ENCODE measurements around the gene MT3.
"Not testable (repeated sequence)": the region's sequence is repeated elsewhere in the genome, so short reads cannot be mapped to it uniquely, and the experiment has no call there.

MT3 gene

DNA sequence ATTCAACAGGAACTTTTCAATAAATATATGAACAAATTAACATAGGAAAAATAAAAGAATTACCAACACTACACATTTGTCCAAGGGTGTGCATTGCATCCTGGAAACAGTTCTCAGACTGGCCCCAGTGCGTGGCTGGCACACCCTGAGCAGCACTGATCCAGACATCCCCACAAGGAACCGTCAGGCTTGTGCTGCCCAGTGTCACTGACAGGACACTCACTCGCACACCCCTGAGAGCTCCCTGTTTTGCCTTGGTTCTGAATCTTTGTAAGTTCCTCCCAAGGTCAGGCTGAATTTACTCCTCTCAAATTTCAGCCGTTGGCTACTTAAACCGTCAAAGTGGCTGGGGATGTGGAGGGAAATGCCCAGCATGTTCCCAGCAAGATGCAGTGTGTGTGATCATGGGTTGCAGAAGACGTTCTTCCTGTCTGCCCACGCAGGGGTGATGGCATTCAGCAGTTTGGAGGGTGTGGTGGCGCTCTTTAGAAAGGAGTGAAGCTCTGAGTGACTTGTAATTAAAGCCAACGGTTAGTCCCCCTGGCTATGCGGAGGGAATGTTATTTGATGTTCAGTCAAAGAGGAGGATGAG, 20.8 kb downstream of the MT3 start:
- peak; percentile 48 for DNase-seq

DNA sequence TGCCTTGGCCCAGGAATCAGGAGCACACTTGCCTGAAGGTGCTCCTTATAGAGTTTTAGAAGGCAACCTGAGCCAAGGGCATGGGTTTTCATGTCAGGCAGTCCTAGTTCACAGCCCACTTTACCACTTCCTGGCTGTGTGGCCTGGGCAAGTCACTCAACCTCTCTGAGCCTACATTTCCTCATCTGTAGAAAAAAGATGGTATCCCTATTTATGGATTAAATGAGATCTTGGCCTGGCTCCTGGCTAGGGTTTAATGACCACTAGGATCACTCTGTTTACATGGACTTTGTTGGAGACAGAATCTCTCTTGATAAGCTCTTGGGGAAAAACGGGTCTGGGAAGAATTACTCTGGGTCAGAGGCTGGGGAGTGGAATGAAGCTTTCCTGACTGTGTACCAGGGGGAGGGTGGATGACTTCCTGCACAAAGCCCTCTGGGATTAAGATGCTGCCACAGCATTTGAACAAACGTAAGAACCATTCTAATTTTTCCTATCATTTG, 21.3 kb downstream of the MT3 start:
- DNase-seq: no peak

DNA sequence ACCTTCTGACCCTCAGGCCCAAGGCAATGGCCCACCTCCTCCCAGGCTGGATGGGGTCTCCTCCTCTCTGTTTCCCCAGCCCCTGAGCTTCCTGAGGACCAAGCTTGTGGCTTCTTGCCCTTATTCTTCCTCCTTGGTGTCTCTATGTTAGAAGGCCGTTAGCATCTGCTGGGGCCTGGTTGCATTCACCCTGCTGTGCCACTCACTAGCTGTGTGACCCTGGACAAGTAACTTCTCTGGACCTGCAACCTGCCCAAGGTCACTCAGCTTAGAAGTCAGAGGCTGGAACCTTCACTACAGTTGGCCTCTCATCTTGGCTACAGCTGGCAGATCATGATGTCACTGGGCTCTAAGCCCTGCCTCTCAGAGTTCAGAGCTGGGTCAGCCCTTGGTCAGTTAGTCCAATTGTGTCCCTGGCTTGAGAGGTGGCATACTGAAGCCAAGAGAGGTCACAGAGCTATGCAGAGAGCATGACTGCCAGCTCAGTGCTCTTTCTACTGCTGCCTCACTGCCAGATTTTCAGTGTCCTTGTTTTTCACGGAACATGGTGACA, 22.0 kb downstream of the MT3 start:
- no peak for DNase-seq

DNA sequence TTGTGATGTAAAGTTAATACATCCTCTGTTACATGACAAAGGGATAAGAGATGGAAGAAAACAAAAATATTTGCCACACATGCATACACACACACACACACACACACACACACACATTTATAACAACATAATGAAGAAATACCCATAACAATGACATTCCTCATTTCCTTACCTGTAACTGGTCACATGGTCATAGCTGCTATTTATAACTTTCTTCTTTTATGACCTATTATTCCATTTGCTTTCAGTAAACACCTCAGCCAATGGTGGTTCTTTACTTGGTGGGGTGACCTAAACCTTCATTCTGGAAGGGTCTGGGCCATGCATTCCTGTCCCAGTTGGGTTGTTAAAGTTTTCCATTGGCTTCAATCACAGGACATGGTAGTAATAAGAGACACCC, 24.4 kb downstream of the MT3 start:
- DNase-seq: no peak

DNA sequence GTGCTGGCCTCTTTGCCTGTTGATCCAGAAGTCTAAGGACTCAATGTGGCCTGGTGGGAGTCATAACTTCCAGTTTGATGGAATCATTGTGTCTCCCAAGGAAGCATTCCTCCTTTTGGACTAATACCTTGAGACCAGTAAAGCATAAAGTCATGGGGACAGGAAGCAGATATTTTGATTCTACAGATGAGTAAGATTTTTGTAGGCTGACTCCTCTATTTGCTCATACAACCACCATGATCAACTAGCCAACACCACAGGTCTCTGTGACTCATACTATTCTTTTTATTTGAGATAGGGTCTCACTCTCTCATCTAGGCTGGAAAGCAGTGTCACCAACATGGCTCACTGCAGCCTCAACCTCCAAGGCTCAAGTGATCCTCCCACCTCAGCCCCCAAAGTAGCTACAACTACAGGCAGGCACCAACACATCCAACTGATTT, 25.2 kb downstream of the MT3 start:
- DNase-seq: no peak

DNA sequence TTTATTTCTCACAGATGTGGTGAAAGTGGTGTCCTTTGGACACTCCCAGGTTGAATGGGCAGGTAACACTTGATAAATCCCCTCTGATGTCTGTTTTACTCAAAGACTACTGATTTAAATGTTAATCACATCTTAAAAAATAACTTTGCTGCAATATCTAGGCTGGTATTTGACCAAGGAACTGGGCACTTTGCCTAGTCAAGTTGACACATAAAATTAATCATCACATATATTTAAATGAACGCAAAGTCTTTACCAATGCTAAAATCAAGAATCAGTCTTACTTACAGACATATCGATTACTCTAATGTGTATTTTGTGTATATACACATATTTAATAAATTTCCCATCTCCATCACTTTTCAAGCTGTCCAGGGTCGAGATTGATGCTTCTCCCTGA, 26.0 kb downstream of the MT3 start:
- no peak for DNase-seq

DNA sequence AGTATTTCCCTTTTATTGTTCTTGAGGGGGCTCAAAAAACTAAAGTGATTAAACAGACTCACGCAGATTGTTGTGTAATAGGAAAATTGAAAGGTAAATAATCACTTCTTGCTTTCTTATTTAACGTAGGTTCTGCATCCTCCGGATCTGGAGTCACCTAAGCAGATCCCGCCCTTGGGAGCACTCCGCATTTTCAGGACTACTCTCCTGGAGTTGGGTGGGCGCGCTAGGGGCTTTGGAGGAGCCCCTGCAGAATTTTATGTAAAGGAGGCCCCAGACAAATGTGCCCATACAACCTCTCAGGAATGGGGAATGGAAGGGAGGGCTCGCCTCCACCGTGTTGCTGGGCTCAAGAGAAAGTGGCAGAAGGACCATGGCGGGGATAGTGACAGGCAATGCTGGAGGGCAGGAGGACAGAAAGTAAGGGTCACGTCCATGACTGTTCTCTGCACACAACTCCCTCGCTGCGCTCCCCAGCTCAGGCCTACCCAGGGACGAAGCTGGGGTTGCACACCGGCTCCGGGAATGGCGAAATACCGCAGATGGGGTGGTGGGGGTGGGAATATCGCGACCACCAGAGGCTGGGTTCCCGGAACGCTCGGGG, 27.4 kb downstream of the MT3 start:
- no peak for DNase-seq

DNA sequence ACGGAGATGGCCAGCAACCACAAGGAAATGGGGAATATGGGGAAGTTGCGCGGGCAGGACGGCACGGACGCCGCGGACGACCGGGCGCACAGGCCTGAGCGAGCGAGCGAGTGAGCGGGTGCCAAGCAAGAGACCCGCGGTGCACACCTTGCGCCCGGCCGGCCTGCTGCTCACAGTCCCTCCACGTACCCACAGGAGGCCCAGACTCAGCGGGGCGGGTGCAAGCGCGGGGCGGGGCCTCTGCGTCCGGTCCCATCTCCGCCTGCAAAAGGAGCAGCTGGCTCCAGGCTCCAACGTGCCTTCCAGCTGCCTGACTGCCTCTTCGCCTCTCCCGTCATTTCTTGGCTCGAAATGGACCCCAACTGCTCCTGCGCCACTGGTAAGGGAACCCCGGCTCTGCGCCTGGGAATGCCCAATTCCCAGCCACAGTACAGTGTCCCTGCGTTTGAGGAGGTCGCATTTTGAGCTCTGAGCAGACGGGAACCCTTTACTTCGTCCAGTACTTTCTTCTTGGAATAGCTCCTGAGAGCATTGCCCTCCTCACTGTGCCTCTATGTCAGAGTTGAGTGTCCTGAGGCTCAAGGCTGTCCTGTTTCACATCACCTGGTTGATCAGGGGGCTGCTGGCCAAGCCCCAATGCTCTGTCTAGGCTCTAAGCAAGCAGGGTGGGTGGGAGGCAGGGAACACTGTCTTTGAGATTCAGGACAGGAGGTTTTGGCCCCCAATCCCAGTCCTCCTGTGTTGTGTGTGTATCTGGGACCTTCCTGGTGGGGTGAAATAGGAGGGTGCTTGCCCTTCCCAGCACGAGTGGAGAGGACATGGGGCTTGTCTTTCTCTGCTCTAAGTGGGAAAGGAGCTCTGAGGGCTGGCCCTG, 28.1 kb downstream of the MT3 start:
- no peak for DNase-seq

DNA sequence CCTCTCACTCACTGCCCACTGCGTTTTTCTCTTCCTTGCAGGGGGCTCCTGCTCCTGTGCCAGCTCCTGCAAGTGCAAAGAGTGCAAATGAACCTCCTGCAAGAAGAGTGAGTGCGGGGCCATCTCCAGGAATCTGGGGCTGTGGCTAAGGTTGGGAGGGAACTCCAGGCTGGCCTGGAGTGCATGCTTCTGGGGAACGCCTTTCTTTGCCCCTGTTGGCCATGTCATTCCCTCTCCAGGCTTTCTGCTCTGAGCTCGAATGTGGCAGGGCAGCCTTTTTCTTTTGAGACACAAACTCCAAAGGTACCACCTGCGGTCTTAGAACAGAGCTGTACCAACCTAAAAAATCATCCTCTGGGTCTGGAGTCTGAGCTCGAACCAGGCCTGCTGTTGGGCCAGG, 28.8 kb downstream of the MT3 start:
- DNase-seq: no peak

DNA sequence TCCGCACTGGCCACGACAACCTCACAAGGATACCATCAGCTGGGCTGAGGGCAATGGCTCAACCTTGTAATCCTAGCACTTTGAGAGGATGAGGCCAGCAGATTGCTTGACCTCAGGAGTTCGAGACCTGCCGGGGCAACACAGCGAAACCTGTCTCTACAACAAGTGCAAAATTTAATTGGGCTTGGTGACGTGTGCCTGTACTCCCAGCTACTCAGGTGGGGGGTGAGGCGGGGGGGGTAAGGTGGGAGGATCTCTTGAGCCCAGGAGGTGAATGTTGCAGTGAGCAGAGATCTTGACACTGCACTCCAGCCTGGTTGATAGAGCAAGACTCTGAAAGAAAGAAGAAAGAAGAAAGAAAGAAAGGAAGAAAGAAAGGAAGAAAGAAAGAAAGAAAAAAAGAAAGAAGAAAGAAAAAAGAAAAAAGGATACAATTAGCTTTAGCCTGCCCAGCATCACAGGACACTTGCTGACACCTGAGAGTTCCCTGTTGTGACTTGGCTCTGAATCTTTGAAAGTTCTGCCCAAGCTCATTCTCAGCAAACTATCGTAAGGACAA, 31.1 kb downstream of the MT3 start:
- DNase-seq: no peak

DNA sequence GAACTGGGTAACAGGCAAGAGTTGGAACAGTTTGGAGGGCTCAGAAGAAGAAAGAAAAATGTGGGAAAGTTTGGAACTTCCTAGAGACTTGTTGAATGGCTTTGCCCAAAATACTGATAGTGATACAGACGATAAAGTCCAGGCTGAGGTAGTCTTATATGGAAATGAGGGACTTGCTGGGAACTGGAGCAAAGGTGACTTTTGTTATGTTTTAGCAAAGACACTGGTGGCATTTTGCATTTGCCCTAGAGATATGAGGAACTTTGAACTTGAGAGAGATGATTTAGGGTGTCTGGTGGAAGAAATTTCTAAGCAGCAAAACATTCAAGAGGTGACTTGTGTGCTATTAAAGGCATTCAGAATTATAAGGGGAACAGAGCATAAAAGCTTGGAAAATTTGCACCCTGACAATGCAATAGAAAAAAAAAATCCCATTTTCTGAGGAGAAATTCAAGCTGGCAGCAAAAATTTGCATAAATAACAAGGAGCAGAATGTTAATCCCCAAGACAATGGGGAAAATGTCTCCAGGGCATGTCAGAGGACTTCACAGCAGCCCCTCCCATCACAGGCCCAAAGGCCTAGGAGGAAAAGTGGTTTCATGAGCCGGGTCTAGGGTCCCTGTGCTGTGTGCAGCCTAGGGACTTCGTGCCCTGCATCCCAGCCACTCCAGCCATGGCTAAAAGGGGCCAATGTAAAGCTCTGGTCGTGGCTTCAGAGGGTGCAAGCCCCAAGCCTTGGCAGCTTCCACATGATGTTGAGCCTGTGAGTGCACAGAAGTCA, 32.5 kb downstream of the MT3 start:
- not testable (repeated sequence) for DNase-seq

DNA sequence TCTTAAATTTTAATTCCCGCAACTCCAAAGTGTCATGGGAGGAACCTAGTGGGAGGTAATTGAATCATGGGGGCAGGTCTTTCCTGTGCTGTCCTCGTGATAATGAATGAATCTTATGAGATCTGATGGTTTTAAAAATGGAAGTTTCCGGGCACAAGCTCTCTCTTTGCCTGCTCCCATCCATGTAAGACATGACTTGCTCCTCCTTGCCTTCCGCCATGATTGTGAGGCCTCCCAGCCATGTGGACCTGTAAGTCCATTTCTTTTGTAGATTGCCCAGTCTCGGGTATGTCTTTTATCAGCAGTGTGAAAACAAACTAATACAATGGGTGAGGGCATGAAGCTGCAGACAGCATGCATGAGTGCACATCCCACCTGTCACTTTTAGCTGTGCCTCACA, 33.9 kb downstream of the MT3 start:
- DNase-seq: not testable (repeated sequence)

DNA sequence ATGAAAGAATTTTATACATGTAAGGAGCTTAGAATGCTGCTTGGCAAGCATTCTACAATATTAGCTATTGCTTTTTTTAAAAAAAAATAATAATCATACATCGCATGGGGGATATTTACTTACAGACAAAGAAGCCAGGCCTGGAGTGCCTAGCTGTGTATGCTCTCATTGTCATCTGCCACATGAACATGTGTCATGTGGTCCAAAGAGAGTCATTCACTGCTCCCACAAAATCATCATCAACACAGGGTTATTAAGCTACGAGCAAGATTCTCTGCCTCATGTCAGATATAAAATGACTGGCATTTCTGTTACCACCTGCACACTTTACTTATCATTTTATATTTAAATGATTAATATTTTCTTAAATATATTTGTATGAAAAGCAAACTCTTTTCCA, 34.3 kb downstream of the MT3 start:
- no peak for DNase-seq

DNA sequence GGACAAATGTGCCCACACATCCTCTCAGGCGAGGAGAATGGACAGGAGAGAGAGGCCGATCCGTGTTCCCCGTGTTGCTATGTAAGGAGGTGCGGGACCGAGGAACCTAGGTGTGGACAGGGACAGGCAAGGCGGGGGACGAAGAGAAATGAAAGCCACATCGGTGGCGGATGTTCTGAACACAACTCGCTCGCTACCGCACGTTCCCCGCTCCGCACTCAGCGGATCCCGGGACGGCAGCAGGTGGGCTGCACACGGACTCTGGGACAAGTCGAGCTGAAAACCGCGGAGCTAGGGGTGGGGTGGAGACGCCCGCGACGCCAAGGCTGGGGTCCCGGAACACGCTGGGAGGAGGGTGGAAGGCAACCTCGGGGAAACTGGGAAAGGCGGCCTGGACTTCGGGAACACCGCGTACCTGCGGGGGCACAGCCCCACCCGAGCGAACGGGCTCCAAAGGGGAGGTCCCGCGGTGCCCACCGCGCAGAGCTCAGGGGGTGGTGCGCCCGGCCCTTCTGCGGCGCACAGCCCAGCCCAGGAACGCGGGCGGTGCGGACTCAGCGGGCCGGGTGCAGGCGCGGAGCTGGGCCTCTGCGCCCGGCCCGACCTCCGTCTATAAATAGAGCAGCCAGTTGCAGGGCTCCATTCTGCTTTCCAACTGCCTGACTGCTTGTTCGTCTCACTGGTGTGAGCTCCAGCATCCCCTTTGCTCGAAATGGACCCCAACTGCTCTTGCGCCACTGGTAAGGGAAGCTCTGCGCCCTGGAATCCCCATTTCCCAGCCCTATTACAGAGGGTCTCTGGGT, 36.0 kb downstream of the MT3 start, which contains the start of gene MT1E:
Gene MT1E, plus strand, starts transcription at position 642 of the 803 bp plus-strand sequence. Its CDS starts 71 bp downstream, at position 713.
- peak; percentile 27 for DNase-seq

DNA sequence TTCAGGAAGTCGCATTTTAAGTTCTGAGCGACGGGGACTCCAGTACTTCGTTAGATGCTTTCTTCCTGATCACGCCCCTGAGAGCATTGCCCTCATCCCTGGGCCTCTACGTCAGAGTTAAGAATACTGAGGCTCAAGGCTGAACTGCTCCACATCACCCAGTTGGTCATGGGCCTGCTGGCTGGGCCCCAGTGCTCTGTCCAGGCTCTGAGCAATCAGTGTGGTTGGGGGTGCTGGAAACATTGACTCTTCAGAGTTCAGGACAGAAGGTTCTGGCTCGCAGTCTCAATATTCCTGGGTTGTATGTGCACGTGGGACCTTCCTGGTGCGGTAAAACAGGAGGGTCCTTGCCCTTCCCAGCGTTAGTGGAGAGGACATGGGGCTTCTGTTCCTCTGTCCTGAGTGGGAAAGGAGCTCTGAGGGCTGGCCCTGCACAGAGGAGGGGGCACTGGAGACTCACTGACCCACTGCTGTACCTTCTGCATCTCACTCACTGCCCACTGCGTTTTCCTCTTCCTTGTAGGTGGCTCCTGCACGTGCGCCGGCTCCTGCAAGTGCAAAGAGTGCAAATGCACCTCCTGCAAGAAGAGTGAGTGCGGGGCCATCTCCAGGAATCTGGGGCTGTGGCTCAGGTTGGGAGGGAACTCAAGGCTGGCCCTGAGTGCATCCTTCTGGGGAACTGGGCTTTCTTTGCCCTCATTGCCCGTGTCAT, 36.8 kb downstream of the MT3 start:
- DNase-seq: no peak

DNA sequence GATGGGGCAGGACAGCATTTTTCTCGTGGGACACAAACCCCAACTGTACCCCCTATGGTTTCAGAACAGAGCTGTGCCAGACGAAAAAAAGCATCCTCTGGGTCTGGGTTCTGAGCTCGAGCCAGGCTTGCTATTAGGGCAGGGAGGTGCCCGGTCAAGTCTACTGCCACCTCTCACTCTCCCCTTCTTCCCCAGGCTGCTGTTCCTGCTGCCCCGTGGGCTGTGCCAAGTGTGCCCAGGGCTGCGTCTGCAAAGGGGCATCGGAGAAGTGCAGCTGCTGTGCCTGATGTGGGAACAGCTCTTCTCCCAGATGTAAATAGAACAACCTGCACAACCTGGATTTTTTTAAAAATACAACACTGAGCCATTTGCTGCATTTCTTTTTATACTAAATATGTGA, 37.4 kb downstream of the MT3 start:
- DNase-seq: no peak

DNA sequence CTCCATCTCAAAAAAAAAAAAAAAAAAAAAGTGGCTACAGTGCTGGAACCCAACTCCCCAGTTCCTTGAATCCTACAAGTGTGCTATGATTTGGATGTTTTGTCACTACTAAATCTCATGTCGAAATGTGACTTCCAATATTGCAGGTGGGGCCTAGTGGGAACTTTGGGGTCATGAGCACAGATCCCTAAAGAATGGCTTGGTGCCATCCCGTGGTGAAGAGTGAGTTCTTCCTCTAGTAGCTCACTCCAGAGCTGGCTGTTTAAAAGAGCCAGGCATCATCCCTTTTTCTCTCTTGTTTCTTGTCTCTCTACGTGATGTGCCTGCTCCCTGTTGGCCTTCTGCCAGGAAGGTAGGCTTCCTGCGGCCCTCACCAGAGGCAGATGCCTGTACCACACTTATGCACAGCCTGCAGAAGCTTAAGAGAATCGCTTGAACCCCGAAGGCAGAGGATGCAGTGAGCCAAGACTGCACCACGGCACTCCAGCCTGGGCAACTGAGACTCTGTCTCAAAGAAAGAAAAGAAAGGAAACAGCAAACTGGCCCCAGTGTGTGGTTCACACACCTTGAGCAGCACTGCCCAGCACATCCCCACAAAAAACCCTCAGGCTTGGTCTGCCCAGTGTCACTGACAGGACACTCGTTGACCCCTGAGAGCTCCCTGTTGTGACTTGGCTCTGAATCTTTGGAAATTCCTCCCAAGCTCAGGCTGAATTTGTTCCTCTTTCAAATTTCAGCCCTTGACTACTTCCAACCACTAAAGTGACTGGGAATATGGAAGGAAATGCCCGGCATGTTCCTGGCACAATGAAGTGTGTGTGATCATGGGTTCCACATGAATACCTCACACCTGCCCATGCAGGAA, 39.4 kb downstream of the MT3 start:
- DNase-seq: no peak

DNA sequence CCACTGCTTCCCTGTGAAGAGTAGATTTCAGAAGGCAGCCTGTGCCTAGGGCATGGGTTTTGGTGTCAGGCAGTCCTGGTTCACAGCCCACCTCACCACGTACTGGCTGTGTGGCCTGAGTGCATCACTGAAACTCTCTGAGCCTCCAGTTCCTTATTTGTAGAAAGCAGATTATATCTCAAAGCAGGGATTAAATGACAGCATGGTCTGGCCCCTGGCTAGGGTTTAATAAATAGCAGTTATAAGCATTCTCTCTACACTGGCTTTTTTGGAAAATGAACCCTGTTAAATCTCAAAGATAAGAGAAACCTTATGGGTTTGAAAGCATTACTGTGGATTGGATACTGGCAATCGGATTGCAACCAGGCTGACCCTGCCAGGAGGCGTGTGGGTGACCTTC, 40.2 kb downstream of the MT3 start:
- no peak for DNase-seq

DNA sequence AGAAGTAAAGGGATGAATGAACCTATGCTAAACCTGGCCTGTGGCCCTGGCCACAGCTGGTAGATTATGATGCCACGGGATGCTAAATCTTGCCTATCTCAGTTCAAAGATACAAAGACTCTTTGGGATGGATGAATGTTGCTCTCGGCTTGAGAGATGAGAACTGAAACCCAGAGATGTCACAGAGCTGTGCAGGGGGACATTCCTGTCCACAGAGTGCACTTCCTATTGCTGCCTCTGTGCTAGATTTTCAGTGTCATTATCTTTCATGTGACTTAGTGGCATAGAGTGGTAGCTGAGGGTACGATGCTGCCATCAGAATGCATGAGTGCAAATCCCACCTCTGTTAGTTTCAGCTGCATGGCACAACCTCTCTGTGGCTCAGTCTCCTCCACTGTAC, 40.8 kb downstream of the MT3 start:
- no peak for DNase-seq

DNA sequence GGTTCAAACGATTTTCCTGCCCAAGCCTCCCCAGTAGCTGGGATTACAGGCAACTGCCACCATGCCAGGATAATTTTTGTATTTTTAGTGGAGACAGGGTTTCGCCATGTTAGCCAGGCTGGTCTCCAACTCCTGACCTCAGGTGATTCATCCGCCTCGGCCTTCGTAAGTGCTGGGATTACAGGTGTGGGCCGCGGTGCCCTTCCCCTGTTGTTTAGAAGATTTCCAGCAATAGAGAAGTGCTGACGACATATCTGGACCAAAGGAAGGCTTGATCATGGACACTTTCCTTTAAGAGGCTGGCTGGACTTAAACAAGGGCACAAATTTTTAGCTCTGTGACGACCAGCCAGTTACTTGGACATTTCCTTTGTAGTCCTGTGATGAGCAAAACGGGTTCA, 41.9 kb downstream of the MT3 start:
- no peak for DNase-seq
